Thyroid gland (tissue), 4 donors: Measurements from ENCODE around the gene CILP2. TPM values are rescaled to one million over a fixed set of nuclear protein-coding genes. Genes with fewer than 3 reads are reported as not detected.

Experiments
- DNase-seq, 2 donors: peaks; one replicate each; pipeline ENCODE4 v3.0.0-alpha.2; 2019
- H3K27ac ChIP-seq, 3 donors: fragments of 200-600 bp; sonication (generic); 1 replicate in 2 of 3; 2 replicates in 1 of 3; pipeline ENCODE4 v1.5.1; 2016 to 2019; ENCODE audit warnings: mild to moderate bottlenecking in 1 of 3, moderate library complexity in 1 of 3
- H3K27me3 ChIP-seq: fragments of 200-600 bp; sonication (generic); one replicate; pipeline ENCODE4 v1.5.1; 2019
- H3K36me3 ChIP-seq, 2 donors: fragments of 200-600 bp; sonication (generic); one replicate each; pipeline ENCODE4 v1.5.1; 2016 to 2019
- H3K4me1 ChIP-seq, 2 donors: fragments of 200-600 bp; sonication (generic); one replicate each; pipeline ENCODE4 v1.5.1; 2017 to 2019
- H3K4me3 ChIP-seq, 3 donors: fragments of 200-600 bp; sonication (generic); replicated peaks in 1 of 3; 1 replicate in 2 of 3; 2 replicates in 1 of 3; pipeline ENCODE4 v1.5.1; 2016; ENCODE audit warnings: mild to moderate bottlenecking in 1 of 3
- H3K9me3 ChIP-seq: fragments of 200-600 bp; sonication (generic); one replicate; pipeline ENCODE4 v1.5.1; 2017
- POLR2A ChIP-seq, 2 donors: fragments of 450-650 bp; IDR thresholded peaks; one replicate each; pipeline ENCODE4 v1.6.1; 2017; ENCODE audit warnings: antibody characterized with exemption in 2 of 2, mild to moderate bottlenecking in 2 of 2, moderate library complexity in 1 of 2
- WGBS, 2 donors: methylation state at CpG; one replicate each; pipeline ENCODE4 v1.1.5; 2017; 5-methylcytosine and 5-hydroxymethylcytosine counted together
- intact Hi-C: fragments of 100-400 bp; cut with DNase I; formaldehyde crosslinking; loops from one replicate; pipeline ENCODE4 v1.15.1; 2023
- total RNA-seq, 4 donors: library from RNA; depleted of rRNA; stranded (reverse); fragments of >200 nt; gene quantifications; one replicate each; pipeline ENCODE4 v1.2.3, GENCODE V29; 2016
- TF ChIP-seq, protein P1 (sequence below), 6 experiments: fragments of 200-600 bp in 3 of 6; fragments of 450-650 bp in 3 of 6; sonication (generic) in 3 of 6; IDR thresholded peaks; one replicate each; pipeline ENCODE4 v1.5.1; 2016 to 2019; ENCODE audit warnings: antibody characterized with exemption in 6 of 6, mild to moderate bottlenecking in 2 of 6, inconsistent platforms in 1 of 6, moderate library complexity in 1 of 6

Gene CILP2
- total RNA-seq, 4 donors from 2014 or later, result 0.63 to 4.2 (median 2.4) TPM

GRCh38 chr19:19554074-19555023, 16.3 kb downstream of the CILP2 start:
- peak; percentile 26 to 37 for DNase-seq
- 69 to 74% methylated on average over 31 to 33 of the region's 34 CpGs for WGBS, 2 donors

GRCh38 chr19:19558055-19558454, 20.0 kb downstream of the CILP2 start:
- TF ChIP-seq, protein P1, sequence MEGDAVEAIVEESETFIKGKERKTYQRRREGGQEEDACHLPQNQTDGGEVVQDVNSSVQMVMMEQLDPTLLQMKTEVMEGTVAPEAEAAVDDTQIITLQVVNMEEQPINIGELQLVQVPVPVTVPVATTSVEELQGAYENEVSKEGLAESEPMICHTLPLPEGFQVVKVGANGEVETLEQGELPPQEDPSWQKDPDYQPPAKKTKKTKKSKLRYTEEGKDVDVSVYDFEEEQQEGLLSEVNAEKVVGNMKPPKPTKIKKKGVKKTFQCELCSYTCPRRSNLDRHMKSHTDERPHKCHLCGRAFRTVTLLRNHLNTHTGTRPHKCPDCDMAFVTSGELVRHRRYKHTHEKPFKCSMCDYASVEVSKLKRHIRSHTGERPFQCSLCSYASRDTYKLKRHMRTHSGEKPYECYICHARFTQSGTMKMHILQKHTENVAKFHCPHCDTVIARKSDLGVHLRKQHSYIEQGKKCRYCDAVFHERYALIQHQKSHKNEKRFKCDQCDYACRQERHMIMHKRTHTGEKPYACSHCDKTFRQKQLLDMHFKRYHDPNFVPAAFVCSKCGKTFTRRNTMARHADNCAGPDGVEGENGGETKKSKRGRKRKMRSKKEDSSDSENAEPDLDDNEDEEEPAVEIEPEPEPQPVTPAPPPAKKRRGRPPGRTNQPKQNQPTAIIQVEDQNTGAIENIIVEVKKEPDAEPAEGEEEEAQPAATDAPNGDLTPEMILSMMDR (IDR thresholded peaks at IDR 0.05), result no peak
- no peak for TF ChIP-seq POLR2A (IDR thresholded peaks at IDR 0.05)
- Histone ChIP-seq H3K27ac (no peak overlapping the region), H3K4me1 (no peaks in the 10 kb centered on the region), H3K9me3 (no peaks in the 10 kb centered on the region), H3K4me3 (no peak overlapping the region), H3K36me3 (peaks cover 9% of the 10 kb centered on the region in 2 donors), H3K27me3 (no peaks in the 10 kb centered on the region)
- WGBS, 2 donors, result 83 to 84% methylated on average over 15 of the region's 15 CpGs
- intact Hi-C loops, result no loop called here
- no peak for DNase-seq

More at GRCh38 chr19:19554074-19555023, 16.3 kb downstream of the CILP2 start:
- TF ChIP-seq, protein P1 (IDR thresholded peaks at IDR 0.05), result peak; percentile 37 to 66 (median 46)
- no peak for TF ChIP-seq POLR2A (IDR thresholded peaks at IDR 0.05)
- Histone ChIP-seq H3K27ac (no peak overlapping the region), H3K4me1 (no peaks in the 10 kb centered on the region), H3K36me3 (no peaks in the 10 kb centered on the region), H3K4me3 (no peak overlapping the region), H3K27me3 (no peaks in the 10 kb centered on the region), H3K9me3 (no peaks in the 10 kb centered on the region)
- intact Hi-C loops, result no loop called here

- no peak for DNase-seq
- H3K4me3 ChIP-seq, result no peak overlapping the region
- no peaks in the 10 kb centered on the region for H3K4me1 ChIP-seq
- H3K27ac ChIP-seq, result no peak overlapping the region
- WGBS, 2 donors, result 94 to 96% methylated on average over 16 of the region's 16 CpGs
- no peaks in the 10 kb centered on the region for H3K27me3 ChIP-seq
- TF ChIP-seq, protein P1 (IDR thresholded peaks at IDR 0.05), result no peak
- no peak for TF ChIP-seq POLR2A (IDR thresholded peaks at IDR 0.05)
- H3K9me3 ChIP-seq, result no peaks in the 10 kb centered on the region
- H3K36me3 ChIP-seq, result peaks cover 9% of the 10 kb centered on the region in 2 donors
- intact Hi-C loops, result no loop called here
Measured at GRCh38 chr19:19558636-19559035, 20.6 kb downstream of the CILP2 start.

GRCh38 chr19:19559931-19560330, 21.9 kb downstream of the CILP2 start:
- H3K4me3 ChIP-seq, result no peak overlapping the region
- TF ChIP-seq, protein P1 (IDR thresholded peaks at IDR 0.05), result no peak
- no peak for TF ChIP-seq POLR2A (IDR thresholded peaks at IDR 0.05)
- 68 to 92% methylated on average over 4 of the region's 4 CpGs for WGBS, 2 donors
- intact Hi-C loops, result no loop called here
- no peak for DNase-seq
- no peaks in the 10 kb centered on the region for H3K4me1 ChIP-seq
- H3K36me3 ChIP-seq, result peaks cover 15% of the 10 kb centered on the region in 2 donors
- H3K27me3 ChIP-seq, result no peaks in the 10 kb centered on the region
- no peaks in the 10 kb centered on the region for H3K9me3 ChIP-seq
- H3K27ac ChIP-seq, result no peak overlapping the region
